HepG2 (cell line): ENCODE measurements around the gene ALG9. TPM values are rescaled to one million over a fixed set of nuclear protein-coding genes. Genes with fewer than 3 reads are reported as not detected.
A peak's percentile ranks its signal among the peaks of the same experiment; 100 is the strongest.

Experiments
- ARID2 ChIP-seq: sonication (generic); formaldehyde crosslinking; IDR thresholded peaks from 2 replicates; pipeline ENCODE4 v1.8.1; 2022; ENCODE audit warnings: mild to moderate bottlenecking, missing genetic modification reagents, borderline replicate concordance
- EZH2 ChIP-seq: conservative IDR thresholded peaks from 2 replicates; pipeline ENCODE4 v1.6.1; 2012; ENCODE audit warnings: mild to moderate bottlenecking, low read depth, low read length, moderate library complexity
- GMEB1 ChIP-seq: sonication (generic); formaldehyde crosslinking; IDR thresholded peaks from 2 replicates; pipeline ENCODE4 v1.5.1; 2020; ENCODE audit warnings: missing genetic modification reagents, mild to moderate bottlenecking, borderline replicate concordance
- IRX3 ChIP-seq: sonication (generic); formaldehyde crosslinking; IDR thresholded peaks from 2 replicates; pipeline ENCODE4 v1.8.1; 2023; ENCODE audit warnings: mild to moderate bottlenecking, low read depth, missing genetic modification reagents, borderline replicate concordance
- MBNL3 ChIP-seq: fragments of 250-450 bp; sonication (Bioruptor Pico); conservative IDR thresholded peaks from 2 replicates; pipeline ENCODE4 v1.8.0; 2022; ENCODE audit warnings: mild to moderate bottlenecking, inconsistent platforms
- MED8 ChIP-seq: sonication (generic); formaldehyde crosslinking; IDR thresholded peaks from 2 replicates; pipeline ENCODE4 v1.8.1; 2023; ENCODE audit warnings: mild to moderate bottlenecking, missing genetic modification reagents; ENCODE audit not compliant: insufficient replicate concordance
- NCOA1 ChIP-seq: sonication (generic); formaldehyde crosslinking; IDR thresholded peaks from 2 replicates; pipeline ENCODE4 v1.9.0; 2021; ENCODE audit warnings: missing genetic modification reagents
- SALL2 ChIP-seq: sonication (generic); formaldehyde crosslinking; IDR thresholded peaks from 2 replicates; pipeline ENCODE4 v1.8.1; 2023; ENCODE audit warnings: mild to moderate bottlenecking, missing genetic modification reagents, inconsistent platforms
- SUZ12 ChIP-seq: fragments of 150-350 bp; IDR thresholded peaks from 2 replicates; pipeline ENCODE4 v1.6.1; 2014; ENCODE audit warnings: low read depth, low read length
- THAP11 ChIP-seq: IDR thresholded peaks from 2 replicates; pipeline ENCODE4 v1.6.1; 2016; ENCODE audit warnings: missing biosample characterization, missing genetic modification reagents
- ZBTB43 ChIP-seq: sonication (generic); formaldehyde crosslinking; conservative IDR thresholded peaks from 2 replicates; pipeline ENCODE4 v1.4.0; 2020; ENCODE audit warnings: missing genetic modification reagents
- ZMYM3 ChIP-seq: sonication (generic); formaldehyde crosslinking; IDR thresholded peaks from 2 replicates; pipeline ENCODE4 v1.5.1; 2020; ENCODE audit warnings: mild to moderate bottlenecking, missing genetic modification reagents
- ZNF18 ChIP-seq: sonication (generic); formaldehyde crosslinking; IDR thresholded peaks from 2 replicates; pipeline ENCODE4 v1.8.0; 2022; ENCODE audit warnings: mild to moderate bottlenecking, missing genetic modification reagents; ENCODE audit not compliant: insufficient replicate concordance
- ZNF510 ChIP-seq: sonication (generic); formaldehyde crosslinking; IDR thresholded peaks from 2 replicates; pipeline ENCODE4 v1.4.0; 2020; ENCODE audit warnings: low read depth, mild to moderate bottlenecking, missing genetic modification reagents
- ZNF557 ChIP-seq: sonication (generic); formaldehyde crosslinking; IDR thresholded peaks from 2 replicates; pipeline ENCODE4 v1.4.0; 2020; ENCODE audit warnings: missing genetic modification reagents
- ZNF564 ChIP-seq: sonication (generic); formaldehyde crosslinking; IDR thresholded peaks from 2 replicates; pipeline ENCODE4 v1.8.1; 2023; ENCODE audit warnings: mild to moderate bottlenecking, missing genetic modification reagents
- ZNF616 ChIP-seq: sonication (generic); formaldehyde crosslinking; IDR thresholded peaks from 2 replicates; pipeline ENCODE4 v1.5.0; 2020; ENCODE audit warnings: low read depth, mild to moderate bottlenecking, missing genetic modification reagents
- ZNF629 ChIP-seq: sonication (generic); formaldehyde crosslinking; conservative IDR thresholded peaks from 2 replicates; pipeline ENCODE4 v1.5.0; 2020; ENCODE audit warnings: missing genetic modification reagents
- polyA plus RNA-seq, 8 experiments: library from polyadenylated mRNA; depleted of rRNA in 3 of 8; stranded (reverse) in 7 of 8; unstranded in 1 of 8; fragments of >200 nt; fragmentation: Illumina TruSeq in 4 of 8; extraction: Trizol in 4 of 8; gene quantifications; 2 replicates each; pipeline versions ENCODE4 v1.2.1 to v1.2.3, GENCODE V29; 2011 to 2016; ENCODE audit warnings: low read depth in 4 of 8, missing spikeins in 1 of 8, mixed read lengths in 1 of 8; ENCODE audit not compliant: insufficient read depth in 1 of 8
- total RNA-seq, 5 experiments: library from RNA; depleted of rRNA; stranded (reverse); fragments of >200 nt; fragmentation: Illumina TruSeq; extraction: Trizol; gene quantifications; 2 replicates each; pipeline ENCODE4 v1.2.3, GENCODE V29; 2016; ENCODE audit warnings: low read depth in 1 of 5
- TF ChIP-seq, protein P1 (sequence below): IDR thresholded peaks from 2 replicates; pipeline ENCODE4 v1.6.1; 2016; ENCODE audit warnings: missing biosample characterization, missing genetic modification reagents, low read depth
- TF ChIP-seq, protein P2 (sequence below): sonication (generic); formaldehyde crosslinking; IDR thresholded peaks from 2 replicates; pipeline ENCODE4 v1.4.0; 2020; ENCODE audit warnings: missing genetic modification reagents

Gene ALG9
- total and polyA plus RNA-seq, 2 of the 13 experiments (the other 11 are each of a cell fraction or from before 2014, with no cell fraction given) = 39.4 to 40.6 TPM

DNA sequence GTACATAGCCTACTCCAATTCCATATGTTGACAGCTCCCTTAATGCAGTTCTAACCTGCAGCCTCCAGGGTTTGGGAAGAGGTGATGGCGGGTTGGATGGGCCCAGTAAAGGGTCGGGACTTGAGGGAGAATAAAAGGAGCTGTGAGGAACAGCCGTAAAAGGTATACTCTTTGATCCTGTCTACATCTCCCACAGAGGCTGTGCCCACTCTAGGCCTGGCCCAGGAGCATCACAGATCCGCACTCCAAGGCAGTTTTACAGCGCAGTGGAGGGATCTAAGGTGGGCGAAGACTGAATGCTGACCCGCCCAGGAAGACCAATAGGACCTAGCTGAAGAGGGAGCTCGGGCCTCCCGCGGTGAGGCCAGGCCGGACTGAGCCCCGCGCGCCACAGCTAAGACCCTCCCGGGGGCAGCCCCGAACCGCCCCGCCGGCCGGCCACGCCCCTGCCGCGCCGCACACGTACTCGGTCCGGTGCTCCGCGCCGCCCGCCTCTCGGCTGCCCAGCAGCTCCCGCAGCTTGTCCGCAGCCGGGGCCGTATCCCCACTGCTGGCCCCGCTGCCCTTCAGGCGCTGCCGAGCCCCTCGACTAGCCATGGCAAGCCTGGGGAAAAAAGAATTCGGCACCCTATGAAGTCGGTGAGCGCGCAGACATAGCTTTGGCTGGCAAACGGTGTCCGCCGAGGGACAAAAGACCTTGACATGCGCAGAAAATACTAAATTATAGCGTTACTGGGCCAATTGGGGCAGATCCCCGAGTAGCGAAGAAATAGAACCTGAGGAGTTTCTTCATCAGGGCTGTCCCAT is at the start of gene ALG9 (continued):
- TF ChIP-seq ZNF18 (CRISPR knock-in tag) (no peak), ZNF564 (CRISPR knock-in tag) (no peak), ZNF616 (CRISPR knock-in tag) (no peak), EZH2 (no peak), NCOA1 (no peak), ZNF510 (no peak), GMEB1 (CRISPR knock-in tag) (peak; percentile 78), ZMYM3 (peak; percentile 33), ARID2 (CRISPR knock-in tag) (0 out of 2 replicates have a peak, but pooled peaks have one; percentile 35), MED8 (CRISPR knock-in tag) (peak; percentile 19), ZNF629 (0 out of 2 replicates have a peak, but pooled peaks have one; percentile 33), ZBTB43 (0 out of 2 replicates have a peak, but pooled peaks have one; percentile 12), THAP11 (peak; percentile 82), SALL2 (CRISPR knock-in tag) (no peak), MBNL3 (no peak), IRX3 (peak; percentile 78; the same call in 1 of the 2 replicates), SUZ12 (no peak), ZNF557 (CRISPR knock-in tag) (no peak)
- TF ChIP-seq, protein P1, sequence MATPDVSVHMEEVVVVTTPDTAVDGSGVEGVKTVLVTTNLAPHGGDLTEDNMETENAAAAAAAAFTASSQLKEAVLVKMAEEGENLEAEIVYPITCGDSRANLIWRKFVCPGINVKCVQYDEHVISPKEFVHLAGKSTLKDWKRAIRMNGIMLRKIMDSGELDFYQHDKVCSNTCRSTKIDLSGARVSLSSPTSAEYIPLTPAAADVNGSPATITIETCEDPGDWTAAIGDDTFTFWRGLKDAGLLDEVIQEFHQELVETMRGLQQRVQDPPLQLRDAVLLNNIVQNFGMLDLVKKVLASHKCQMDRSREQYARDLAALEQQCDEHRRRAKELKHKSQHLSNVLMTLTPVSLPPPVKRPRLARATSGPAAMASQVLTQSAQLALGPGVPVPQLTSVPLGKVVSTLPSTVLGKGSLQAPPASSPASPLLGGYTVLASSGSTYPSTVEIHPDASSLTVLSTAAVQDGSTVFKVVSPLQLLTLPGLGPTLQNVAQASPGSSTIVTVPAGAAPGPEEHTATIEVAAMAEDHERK (CRISPR knock-in tag) = no peak
- TF ChIP-seq, protein P2, sequence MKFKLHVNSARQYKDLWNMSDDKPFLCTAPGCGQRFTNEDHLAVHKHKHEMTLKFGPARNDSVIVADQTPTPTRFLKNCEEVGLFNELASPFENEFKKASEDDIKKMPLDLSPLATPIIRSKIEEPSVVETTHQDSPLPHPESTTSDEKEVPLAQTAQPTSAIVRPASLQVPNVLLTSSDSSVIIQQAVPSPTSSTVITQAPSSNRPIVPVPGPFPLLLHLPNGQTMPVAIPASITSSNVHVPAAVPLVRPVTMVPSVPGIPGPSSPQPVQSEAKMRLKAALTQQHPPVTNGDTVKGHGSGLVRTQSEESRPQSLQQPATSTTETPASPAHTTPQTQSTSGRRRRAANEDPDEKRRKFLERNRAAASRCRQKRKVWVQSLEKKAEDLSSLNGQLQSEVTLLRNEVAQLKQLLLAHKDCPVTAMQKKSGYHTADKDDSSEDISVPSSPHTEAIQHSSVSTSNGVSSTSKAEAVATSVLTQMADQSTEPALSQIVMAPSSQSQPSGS (CRISPR knock-in tag) = no peak
